GDM1 (cell line): ENCODE data around the gene SNORC.
"Not testable (repeated sequence)": the region's sequence is repeated elsewhere in the genome, so short reads cannot be mapped to it uniquely, and the experiment has no call there.

Experiments used
- DNase-seq: peaks from one replicate; lab custom pipeline; 2025; lab: John Stamatoyannopoulos, UW

Gene SNORC

GRCh38 chr2:232870018-232870765, at the start of gene SNORC:
TSS of gene SNORC (plus strand) at chr2:232870264. CDS start at chr2:232870342, 78 bp downstream.
- DNase-seq = no peak

GRCh38 chr2:232829988-232830387, 40.1 kb upstream of the SNORC start:
- DNase-seq = no peak

GRCh38 chr2:232831496-232831895, 38.6 kb upstream of the SNORC start:
- no peak for DNase-seq

GRCh38 chr2:232833830-232834229, 36.2 kb upstream of the SNORC start:
- DNase-seq = no peak

GRCh38 chr2:232835687-232836208, 34.3 kb upstream of the SNORC start:
- DNase-seq = no peak

GRCh38 chr2:232836934-232837333, 33.1 kb upstream of the SNORC start:
- no peak for DNase-seq

- no peak for DNase-seq
Observed at GRCh38 chr2:232838406-232838874, 31.6 kb upstream of the SNORC start.

- peak; percentile 73 for DNase-seq
Observed at GRCh38 chr2:232839411-232840079, 30.5 kb upstream of the SNORC start.

- no peak for DNase-seq
Observed at GRCh38 chr2:232842689-232843088, 27.4 kb upstream of the SNORC start.

GRCh38 chr2:232843834-232844233, 26.2 kb upstream of the SNORC start:
- no peak for DNase-seq

- no peak for DNase-seq
Observed at GRCh38 chr2:232846055-232846454, 24.0 kb upstream of the SNORC start.

- no peak for DNase-seq
Observed at GRCh38 chr2:232850039-232850438, 20.0 kb upstream of the SNORC start.

GRCh38 chr2:232852081-232852480, 18.0 kb upstream of the SNORC start:
- not testable (repeated sequence) for DNase-seq

GRCh38 chr2:232852676-232853075, 17.4 kb upstream of the SNORC start:
- DNase-seq = no peak

- DNase-seq = no peak
Observed at GRCh38 chr2:232854082-232854481, 16.0 kb upstream of the SNORC start.

GRCh38 chr2:232857158-232857563, 12.9 kb upstream of the SNORC start:
- DNase-seq = no peak

- no peak for DNase-seq
Observed at GRCh38 chr2:232859385-232859916, 10.6 kb upstream of the SNORC start.

- DNase-seq = no peak
Observed at GRCh38 chr2:232860593-232861241, 9.3 kb upstream of the SNORC start.

- DNase-seq = no peak
Observed at GRCh38 chr2:232861353-232861752, 8.7 kb upstream of the SNORC start.

- no peak for DNase-seq
Observed at GRCh38 chr2:232863996-232864395, 6.1 kb upstream of the SNORC start.

GRCh38 chr2:232865165-232865564, 4.9 kb upstream of the SNORC start:
- DNase-seq = no peak

GRCh38 chr2:232866104-232866503, 4.0 kb upstream of the SNORC start:
- DNase-seq = no peak
